Measurements from ENCODE around the gene CIBAR2. TPM values are rescaled to one million over a fixed set of nuclear protein-coding genes. Genes with fewer than 3 reads are reported as not detected.

Gene CIBAR2
- total and polyA plus RNA-seq, 10 of the 15 experiments (the other 5 are each of a cell fraction or from before 2014, with no cell fraction given): 0.05 to 0.16 (median 0.07) TPM; not detected in 7

DNA sequence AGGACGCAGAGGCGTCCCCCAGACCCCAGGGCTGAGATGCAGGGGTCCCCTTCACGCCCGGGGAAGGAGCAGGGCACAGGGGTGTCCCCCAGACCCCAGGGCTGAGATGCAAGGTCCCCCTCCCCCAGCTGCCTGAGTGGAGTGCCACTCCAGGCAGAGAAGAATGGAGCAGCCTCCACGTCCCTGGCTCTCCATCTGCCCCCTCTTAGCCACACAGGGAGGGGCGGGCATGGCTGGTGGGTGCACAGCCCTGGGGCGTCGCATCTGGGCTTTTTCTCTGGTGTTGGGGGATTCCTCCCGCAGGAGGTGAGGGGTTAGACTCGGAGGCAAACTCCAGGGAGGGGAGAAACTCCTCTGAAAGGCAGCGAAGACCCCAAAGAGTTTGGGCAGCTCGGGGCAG is 17.5 kb downstream of the CIBAR2 start:
- no peaks in the 10 kb centered on the region for H4K20me1 ChIP-seq (ENCODE audit: control insufficient read depth, insufficient read depth)
- 35% methylated on average over 12 of the region's 12 CpGs for WGBS (ENCODE audit: insufficient coverage, insufficient replicate concordance, low lambda C conversion rate, missing lambda C conversion rate)
- H3K4me3 ChIP-seq: no peak overlapping the region
- no peaks in the 10 kb centered on the region for H3K4me1 ChIP-seq (ENCODE audit: control insufficient read depth, insufficient read depth, low read length)
- no peak for FAIRE-seq
- ChIA-PET RAD21 (ENCODE audit: unreplicated experiment) (no interaction called here), SMC1A (ENCODE audit: uncharacterized antibody, unreplicated experiment) (no interaction called here), CTCF (no interaction called here), POLR2A (no interaction called here)
- DNase-seq (ENCODE audit: low read depth, low spot score): no peak
- TF ChIP-seq, protein P1, sequence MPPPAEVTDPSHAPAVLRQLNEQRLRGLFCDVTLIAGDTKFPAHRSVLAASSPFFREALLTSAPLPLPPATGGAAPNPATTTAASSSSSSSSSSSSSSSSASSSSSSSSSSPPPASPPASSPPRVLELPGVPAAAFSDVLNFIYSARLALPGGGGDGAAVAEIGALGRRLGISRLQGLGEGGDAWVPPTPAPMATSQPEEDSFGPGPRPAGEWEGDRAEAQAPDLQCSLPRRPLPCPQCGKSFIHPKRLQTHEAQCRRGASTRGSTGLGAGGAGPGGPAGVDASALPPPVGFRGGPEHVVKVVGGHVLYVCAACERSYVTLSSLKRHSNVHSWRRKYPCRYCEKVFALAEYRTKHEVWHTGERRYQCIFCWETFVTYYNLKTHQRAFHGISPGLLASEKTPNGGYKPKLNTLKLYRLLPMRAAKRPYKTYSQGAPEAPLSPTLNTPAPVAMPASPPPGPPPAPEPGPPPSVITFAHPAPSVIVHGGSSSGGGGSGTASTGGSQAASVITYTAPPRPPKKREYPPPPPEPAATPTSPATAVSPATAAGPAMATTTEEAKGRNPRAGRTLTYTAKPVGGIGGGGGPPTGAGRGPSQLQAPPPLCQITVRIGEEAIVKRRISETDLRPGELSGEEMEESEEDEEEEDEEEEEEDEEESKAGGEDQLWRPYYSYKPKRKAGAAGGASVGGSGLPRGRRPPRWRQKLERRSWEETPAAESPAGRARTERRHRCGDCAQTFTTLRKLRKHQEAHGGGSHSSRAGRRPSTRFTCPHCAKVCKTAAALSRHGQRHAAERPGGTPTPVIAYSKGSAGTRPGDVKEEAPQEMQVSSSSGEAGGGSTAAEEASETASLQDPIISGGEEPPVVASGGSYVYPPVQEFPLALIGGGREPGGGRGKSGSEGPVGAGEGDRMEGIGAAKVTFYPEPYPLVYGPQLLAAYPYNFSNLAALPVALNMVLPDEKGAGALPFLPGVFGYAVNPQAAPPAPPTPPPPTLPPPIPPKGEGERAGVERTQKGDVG (CRISPR knock-in tag; IDR thresholded peaks at IDR 0.05): no peak
- no peak for TF ChIP-seq KLF5 (IDR thresholded peaks at IDR 0.05; ENCODE audit: partially characterized antibody)
- no peak for TF ChIP-seq MEF2A (IDR thresholded peaks at IDR 0.05; ENCODE audit: insufficient read depth, low read depth, low read length)
- no peak for TF ChIP-seq SIN3A (IDR thresholded peaks at IDR 0.05; ENCODE audit: low read depth, low read length)
- TF ChIP-seq NFYB (IDR thresholded peaks at IDR 0.05; ENCODE audit: insufficient read depth, low read depth, low read length): no peak
- TF ChIP-seq NR2C2 (IDR thresholded peaks at IDR 0.05; ENCODE audit: borderline replicate concordance, control insufficient read depth, insufficient read length, low read depth): no peak
- TF ChIP-seq SREBF1 (IDR thresholded peaks at IDR 0.05; ENCODE audit: low read length): no peak
- TF ChIP-seq MEF2B (IDR thresholded peaks at IDR 0.05; ENCODE audit: partially characterized antibody, poor library complexity, severe bottlenecking): no peak
- H3K9me3 ChIP-seq (replicated peaks; ENCODE audit: control insufficient read depth, insufficient read depth, low read length): no peaks in the 10 kb centered on the region
- H3K27ac ChIP-seq (ENCODE audit: control insufficient read depth, insufficient read depth): no peak overlapping the region
- intact Hi-C loops (cut with micrococcal nuclease; ENCODE audit: unreplicated experiment) (no loop called here), in situ Hi-C loops (cut with MboI) (no loop called here)
- H3K9ac ChIP-seq (ENCODE audit: control insufficient read depth, insufficient read depth, low read length): no peak overlapping the region
- no peak overlapping the region for H2AFZ ChIP-seq (ENCODE audit: control insufficient read depth, low read depth, low read length)
- no peak overlapping the region for H3K4me2 ChIP-seq (ENCODE audit: control insufficient read depth, insufficient read depth)
- no peaks in the 10 kb centered on the region; a peak in 3 of 4 replicates for H3K27me3 ChIP-seq (replicated peaks in 1 of 2; ENCODE audit: control insufficient read depth in 2 of 2, insufficient read depth in 2 of 2, low read length in 1 of 2)
- H3K79me2 ChIP-seq (ENCODE audit: control insufficient read depth, insufficient read depth, low read length): no peaks in the 10 kb centered on the region
- BruUV-seq (replicated peaks): no TSS peak
- no peaks in the 10 kb centered on the region; a peak in 1 of 4 replicates for H3K36me3 ChIP-seq (ENCODE audit: control insufficient read depth in 2 of 2, insufficient read depth in 2 of 2, low read length in 1 of 2)
- no peak for ATAC-seq
